OCI-LY7 (cell line): ENCODE results near the gene TRPM3. TPM values are rescaled to one million over a fixed set of nuclear protein-coding genes. Genes with fewer than 3 reads are reported as not detected.

ENCODE experiments used
- BruUV-seq: library from RNA; stranded (reverse); fragments of 400-500 nt; replicated peaks from 2 replicates; lab custom pipeline; 2021; lab: Mats Ljungman, UMichigan
- CTCF ChIA-PET: fragments of 300-600 bp; sonication (Branson Sonifier 250); formaldehyde crosslinking; loops from one replicate; lab custom pipeline; 2022; ENCODE audit warnings: antibody characterized with exemption; ENCODE audit not compliant: unreplicated experiment; lab: Charles Lee
- POLR2A ChIA-PET: fragments of 300-600 bp; sonication (Branson Sonifier 250); formaldehyde crosslinking; loops from one replicate; lab custom pipeline; 2022; ENCODE audit warnings: antibody characterized with exemption; lab: Charles Lee
- DNase-seq: peaks from one replicate; pipeline ENCODE4 v3.0.0-alpha.2; 2015; ENCODE audit warnings: low spot score
- H2AFZ ChIP-seq: fragments of 200-600 bp; sonication (generic), shearing (Covaris generic); 2 replicates; pipeline ENCODE4 v1.6.1; 2014; ENCODE audit warnings: mild to moderate bottlenecking, antibody characterized with exemption, low read length, moderate library complexity
- H3K27ac ChIP-seq: fragments of 200-600 bp; sonication (generic); 2 replicates; pipeline ENCODE4 v1.5.1; 2014; ENCODE audit warnings: mixed run types, low read depth, mild to moderate bottlenecking, moderate library complexity, low read length, inconsistent platforms; ENCODE audit not compliant: poor library complexity, severe bottlenecking
- H3K36me3 ChIP-seq: fragments of 200-600 bp; sonication (generic); 2 replicates; pipeline ENCODE4 v1.6.1; 2014; ENCODE audit warnings: mild to moderate bottlenecking, antibody characterized with exemption, low read length, moderate library complexity, mixed read lengths; ENCODE audit not compliant: insufficient read depth
- H3K4me1 ChIP-seq: fragments of 200-600 bp; sonication (generic); 2 replicates; pipeline ENCODE4 v1.5.1; 2014; ENCODE audit warnings: mild to moderate bottlenecking, low read length; ENCODE audit not compliant: insufficient read depth, poor library complexity, severe bottlenecking
- H3K4me2 ChIP-seq: fragments of 200-600 bp; sonication (generic); 2 replicates; pipeline ENCODE4 v1.6.1; 2014; ENCODE audit warnings: mild to moderate bottlenecking, low read length
- H3K4me3 ChIP-seq: fragments of 200-600 bp; sonication (generic); 2 replicates; pipeline ENCODE4 v1.5.1; 2014; ENCODE audit warnings: mild to moderate bottlenecking, low read depth, low read length; ENCODE audit not compliant: poor library complexity, severe bottlenecking
- H3K79me2 ChIP-seq: fragments of 200-600 bp; sonication (generic); 2 replicates; pipeline ENCODE4 v1.6.1; 2016; ENCODE audit warnings: low read depth, mild to moderate bottlenecking, low read length, moderate library complexity, mixed read lengths; ENCODE audit not compliant: insufficient read depth
- H3K9me2 ChIP-seq: fragments of 200-600 bp; sonication (generic); 2 replicates; pipeline ENCODE4 v1.6.1; 2016; ENCODE audit warnings: mild to moderate bottlenecking, low read length, mixed read lengths; ENCODE audit not compliant: insufficient read depth
- H3K9me3 ChIP-seq: fragments of 200-600 bp; sonication (generic); 2 replicates; pipeline ENCODE4 v1.6.1; 2014; ENCODE audit warnings: mild to moderate bottlenecking, mixed run types, low read length, mixed read lengths
- H4K20me1 ChIP-seq: fragments of 200-600 bp; sonication (generic); 2 replicates; pipeline ENCODE4 v1.6.1; 2014; ENCODE audit warnings: mild to moderate bottlenecking, antibody characterized with exemption, low read length, moderate library complexity, mixed read lengths; ENCODE audit not compliant: insufficient read depth
- CTCF ChIP-seq: fragments of 200-600 bp; sonication (generic); conservative IDR thresholded peaks from 2 replicates; pipeline ENCODE4 v1.5.1; 2014; ENCODE audit warnings: mild to moderate bottlenecking, antibody characterized with exemption, low read length, moderate library complexity, mixed read lengths
- EZH2phosphoT487 ChIP-seq: fragments of 200-600 bp; sonication (generic); IDR thresholded peaks from 2 replicates; pipeline ENCODE4 v1.6.1; 2018; ENCODE audit warnings: low read depth, borderline replicate concordance, mild to moderate bottlenecking, mixed run types, antibody characterized with exemption, low read length, moderate library complexity, mixed read lengths
- intact Hi-C: fragments of 100-400 bp; cut with micrococcal nuclease; formaldehyde crosslinking; loops from one replicate; pipeline ENCODE4 v1.10.0; 2022; ENCODE audit not compliant: unreplicated experiment
- total RNA-seq, 2 experiments: library from RNA; depleted of rRNA in 1 of 2; stranded (reverse); fragments of >200 nt in 1 of 2; shearing (Covaris generic) in 1 of 2; gene quantifications; 2 replicates each; pipeline ENCODE4 v1.2.3, GENCODE V29; 2014 to 2022

Gene TRPM3
- total RNA-seq, 2 experiments from 2014 or later: not detected

GRCh38 chr9:70945301-70945700, 176.1 kb downstream of the TRPM3 start:
- H3K36me3 ChIP-seq: no peaks in the 10 kb centered on the region
- no peak for DNase-seq
- no peaks in the 10 kb centered on the region for H3K79me2 ChIP-seq
- no peaks in the 10 kb centered on the region for H3K4me1 ChIP-seq
- H2AFZ ChIP-seq: no peak overlapping the region
- intact Hi-C loops: no loop called here
- H3K9me3 ChIP-seq: no peaks in the 10 kb centered on the region
- no peak overlapping the region for H3K4me3 ChIP-seq
- no peak overlapping the region for H3K27ac ChIP-seq
- BruUV-seq: no TSS peak
- H3K9me2 ChIP-seq: no peaks in the 10 kb centered on the region
- CTCF ChIA-PET: no interaction called here
- TF ChIP-seq EZH2phosphoT487: no peak
- no peak for TF ChIP-seq CTCF
- no peak overlapping the region for H3K4me2 ChIP-seq
- POLR2A ChIA-PET: no interaction called here
- H4K20me1 ChIP-seq: no peaks in the 10 kb centered on the region

GRCh38 chr9:70941191-70941590, 180.2 kb downstream of the TRPM3 start:
- no peaks in the 10 kb centered on the region for H4K20me1 ChIP-seq
- H3K9me3 ChIP-seq: no peaks in the 10 kb centered on the region
- no peak for TF ChIP-seq EZH2phosphoT487
- no peak for TF ChIP-seq CTCF
- H3K79me2 ChIP-seq: no peaks in the 10 kb centered on the region
- ChIA-PET CTCF (no interaction called here), POLR2A (no interaction called here)
- H3K9me2 ChIP-seq: no peaks in the 10 kb centered on the region
- H3K4me1 ChIP-seq: no peaks in the 10 kb centered on the region
- no peaks in the 10 kb centered on the region for H3K36me3 ChIP-seq
- H3K4me3 ChIP-seq: no peak overlapping the region
- H3K27ac ChIP-seq: no peak overlapping the region
- H3K4me2 ChIP-seq: no peak overlapping the region
- no peak overlapping the region for H2AFZ ChIP-seq
- no TSS peak for BruUV-seq
- intact Hi-C loops: no loop called here
- no peak for DNase-seq

DNA sequence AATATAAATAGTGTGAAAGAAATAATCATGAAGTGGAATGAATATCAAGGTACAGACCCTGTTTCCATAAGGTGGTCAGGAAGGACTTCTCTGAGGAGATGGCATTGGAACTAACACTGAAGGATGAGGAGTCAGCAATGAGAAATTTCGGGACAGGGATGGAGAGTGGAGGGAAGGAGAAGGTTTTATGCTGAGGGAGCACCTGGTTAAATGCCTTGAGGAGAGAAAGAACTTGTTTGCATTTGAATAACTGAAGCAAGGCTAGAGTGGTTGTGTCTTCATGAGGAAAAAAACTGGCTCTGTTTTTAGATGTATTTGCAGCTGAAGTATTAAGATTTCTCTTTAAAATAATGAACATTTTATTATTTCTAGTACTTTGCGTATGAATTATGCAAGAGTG, 180.8 kb downstream of the TRPM3 start:
- DNase-seq: no peak
- H4K20me1 ChIP-seq: no peaks in the 10 kb centered on the region
- no peaks in the 10 kb centered on the region for H3K4me1 ChIP-seq
- H3K36me3 ChIP-seq: no peaks in the 10 kb centered on the region
- no peak overlapping the region for H3K4me2 ChIP-seq
- H3K79me2 ChIP-seq: no peaks in the 10 kb centered on the region
- no peaks in the 10 kb centered on the region for H3K9me3 ChIP-seq
- H3K9me2 ChIP-seq: no peaks in the 10 kb centered on the region
- H2AFZ ChIP-seq: no peak overlapping the region
- no TSS peak for BruUV-seq
- TF ChIP-seq CTCF (no peak), EZH2phosphoT487 (no peak)
- ChIA-PET POLR2A (no interaction called here), CTCF (no interaction called here)
- H3K27ac ChIP-seq: no peak overlapping the region
- intact Hi-C loops: no loop called here
- H3K4me3 ChIP-seq: no peak overlapping the region
